SJCRH30 (cell line): Measurements from ENCODE around the gene TRPM3. TPM values are rescaled to one million over a fixed set of nuclear protein-coding genes. Genes with fewer than 3 reads are reported as not detected.
A peak's percentile ranks its signal among the peaks of the same experiment; 100 is the strongest.

Experiments
- DNase-seq, 2 experiments: peaks; one replicate each; pipeline ENCODE4 v3.0.0-alpha.2; 2015 to 2020
- H3K27ac ChIP-seq: fragments of 250-450 bp; sonication (Bioruptor Pico); 2 replicates; pipeline ENCODE4 v1.5.1; 2020; ENCODE audit warnings: mild to moderate bottlenecking, moderate library complexity
- H3K27me3 ChIP-seq: fragments of 250-450 bp; sonication (Bioruptor Pico); 2 replicates; pipeline ENCODE4 v1.5.1; 2020; ENCODE audit warnings: mild to moderate bottlenecking, moderate library complexity
- H3K36me3 ChIP-seq: fragments of 250-450 bp; sonication (Bioruptor Pico); 2 replicates; pipeline ENCODE4 v1.5.1; 2020; ENCODE audit warnings: mild to moderate bottlenecking, moderate library complexity
- H3K4me1 ChIP-seq: fragments of 250-450 bp; sonication (Bioruptor Pico); 2 replicates; pipeline ENCODE4 v1.5.1; 2020; ENCODE audit warnings: mild to moderate bottlenecking, moderate library complexity
- H3K4me3 ChIP-seq: fragments of 250-450 bp; sonication (Bioruptor Pico); 2 replicates; pipeline ENCODE4 v1.5.1; 2020; ENCODE audit warnings: mild to moderate bottlenecking, moderate library complexity
- H3K9me3 ChIP-seq: fragments of 250-450 bp; sonication (Bioruptor Pico); replicated peaks from 2 replicates; pipeline ENCODE4 v1.5.1; 2020; ENCODE audit warnings: mild to moderate bottlenecking, moderate library complexity
- total RNA-seq: library from RNA; depleted of rRNA; stranded (reverse); fragments of >200 nt; shearing (Covaris generic); gene quantifications from 2 replicates; pipeline ENCODE4 v1.2.3, GENCODE V29; 2014

TRPM3 gene
- total RNA-seq, 1 experiment from 2014 or later, result 0.30 TPM

DNA sequence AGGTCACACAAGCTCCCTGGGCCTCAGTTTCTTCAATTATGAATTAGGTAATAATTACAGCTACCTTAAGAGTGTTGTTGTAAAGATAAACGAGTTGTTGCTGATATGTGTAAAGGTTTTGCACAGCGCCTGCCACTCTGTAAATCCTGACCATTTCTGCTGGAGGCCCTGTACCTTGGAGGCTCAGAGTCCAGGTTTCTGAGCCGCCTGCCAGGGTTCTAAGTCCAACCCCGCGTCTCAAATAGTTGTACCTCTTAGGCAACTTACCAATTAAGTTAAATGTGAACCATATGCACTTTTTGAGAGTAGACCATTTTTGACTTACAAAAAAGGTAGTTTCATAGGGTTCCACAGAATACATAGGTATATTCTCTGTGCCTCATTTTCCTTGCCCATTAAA lies 550.2 kb downstream of the TRPM3 start:
- Histone ChIP-seq H3K36me3 (no peaks in the 10 kb centered on the region), H3K27ac (no peak overlapping the region), H3K27me3 (no peaks in the 10 kb centered on the region), H3K4me3 (no peak overlapping the region), H3K9me3 (no peaks in the 10 kb centered on the region), H3K4me1 (peaks cover 36% of the 10 kb centered on the region)
- no peak for DNase-seq

DNA sequence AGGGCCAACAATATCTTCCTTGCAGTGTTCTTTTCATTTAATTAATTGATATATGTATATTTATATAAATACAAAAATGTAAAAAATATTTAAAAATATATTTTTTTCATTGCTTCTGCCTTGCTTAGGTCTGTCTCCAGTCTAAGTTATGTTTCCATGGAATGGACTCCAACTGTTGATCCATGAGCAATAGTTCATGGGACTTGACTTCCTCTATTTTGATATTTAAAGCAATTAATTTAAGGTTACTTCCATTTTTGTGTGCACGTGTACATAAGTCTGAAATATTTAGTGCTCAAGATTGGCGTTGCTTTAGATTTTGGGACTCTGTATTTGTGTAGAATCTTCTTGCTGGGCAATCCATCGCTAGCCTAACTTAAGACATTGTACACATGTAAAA lies 551.6 kb downstream of the TRPM3 start:
- no peaks in the 10 kb centered on the region for H3K36me3 ChIP-seq
- no peaks in the 10 kb centered on the region for H3K27me3 ChIP-seq
- no peak overlapping the region for H3K4me3 ChIP-seq
- no peak overlapping the region for H3K27ac ChIP-seq
- H3K9me3 ChIP-seq, result no peaks in the 10 kb centered on the region
- DNase-seq, result no peak
- peaks cover 51% of the 10 kb centered on the region for H3K4me1 ChIP-seq

DNA sequence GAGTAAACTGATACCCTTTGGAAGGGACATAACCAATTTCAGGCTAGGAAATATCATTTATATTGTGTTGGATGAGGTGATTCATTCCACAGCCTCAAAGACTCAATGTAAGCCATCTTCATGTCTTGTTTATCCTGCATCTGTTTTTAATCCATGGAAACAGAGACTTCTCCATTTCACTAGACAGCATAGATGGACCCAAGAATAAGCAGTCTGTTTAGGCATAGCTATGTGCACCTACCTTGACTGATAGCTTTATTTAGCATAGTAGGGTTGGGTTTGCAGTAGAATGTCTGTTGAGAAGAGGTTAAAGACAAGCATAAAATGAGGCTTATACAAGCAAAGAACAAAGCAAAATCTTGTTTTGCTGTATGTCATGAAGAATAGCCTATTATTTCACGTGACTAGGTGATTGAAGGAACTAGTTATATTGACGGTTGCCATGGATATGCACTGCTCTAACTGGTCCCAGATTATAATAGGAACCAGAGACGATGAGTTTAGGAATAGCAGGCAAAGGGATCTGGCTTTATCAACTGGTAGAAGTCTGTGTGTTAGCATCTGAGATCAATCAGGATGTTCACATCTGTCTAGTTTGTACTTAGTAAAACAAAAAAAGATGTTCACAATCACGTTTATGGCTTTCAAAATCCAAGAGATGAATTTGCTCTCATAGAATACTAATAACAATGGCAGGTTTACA lies 552.2 kb downstream of the TRPM3 start:
- no peak overlapping the region for H3K27ac ChIP-seq
- H3K36me3 ChIP-seq, result no peaks in the 10 kb centered on the region
- peaks cover 52% of the 10 kb centered on the region for H3K4me1 ChIP-seq
- DNase-seq, result no peak
- no peaks in the 10 kb centered on the region for H3K27me3 ChIP-seq
- H3K4me3 ChIP-seq, result no peak overlapping the region
- H3K9me3 ChIP-seq, result no peaks in the 10 kb centered on the region

DNA sequence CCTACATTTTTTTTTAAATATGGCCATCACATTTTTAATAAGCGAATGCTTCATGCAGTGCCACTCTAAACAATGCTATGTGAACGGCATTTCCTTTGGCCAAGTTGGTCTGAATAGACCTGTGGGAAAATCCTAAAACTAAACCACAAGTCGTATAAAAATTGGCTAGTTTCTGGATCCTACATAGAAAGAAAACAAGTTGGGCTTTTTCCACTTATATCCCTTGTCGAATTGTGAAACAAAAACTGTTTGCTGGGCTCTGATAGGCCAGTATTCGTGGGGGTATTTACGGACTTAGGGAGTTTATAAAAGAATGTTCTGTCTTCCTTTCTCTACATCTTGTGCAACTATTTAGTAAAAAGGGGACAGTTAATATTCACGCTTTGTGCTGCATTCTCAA lies 553.9 kb downstream of the TRPM3 start:
- H3K9me3 ChIP-seq, result no peaks in the 10 kb centered on the region
- H3K27ac ChIP-seq, result no peak overlapping the region
- no peak for DNase-seq
- H3K4me3 ChIP-seq, result no peak overlapping the region
- no peaks in the 10 kb centered on the region for H3K27me3 ChIP-seq
- no peaks in the 10 kb centered on the region for H3K36me3 ChIP-seq
- H3K4me1 ChIP-seq, result peaks cover 52% of the 10 kb centered on the region

DNA sequence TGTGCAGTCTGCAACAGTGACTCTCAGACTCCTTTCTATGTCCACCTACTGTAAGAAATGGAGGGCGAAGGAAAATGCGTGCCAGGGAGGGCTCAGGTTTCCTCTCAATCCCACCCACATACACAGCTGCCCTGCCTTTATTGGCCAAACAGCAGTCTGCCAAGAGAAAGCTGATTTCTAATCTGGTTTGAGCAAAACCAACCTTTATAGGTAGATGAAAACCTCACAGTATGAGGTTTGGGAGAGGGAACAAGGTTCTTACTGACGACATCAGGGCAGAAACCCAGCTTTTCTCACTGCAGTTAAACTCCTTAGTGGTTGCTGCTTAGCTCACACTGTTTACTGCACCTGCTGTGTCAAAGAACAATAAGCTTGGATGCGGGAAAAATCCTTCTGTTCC lies 554.7 kb downstream of the TRPM3 start:
- Histone ChIP-seq H3K36me3 (no peaks in the 10 kb centered on the region), H3K27me3 (no peaks in the 10 kb centered on the region), H3K9me3 (no peaks in the 10 kb centered on the region), H3K4me1 (peaks cover 56% of the 10 kb centered on the region), H3K4me3 (no peak overlapping the region), H3K27ac (peak overlapping the region; percentile 17; the same call in 1 of the 2 replicates)
- DNase-seq, result peak; percentile 46 to 66

DNA sequence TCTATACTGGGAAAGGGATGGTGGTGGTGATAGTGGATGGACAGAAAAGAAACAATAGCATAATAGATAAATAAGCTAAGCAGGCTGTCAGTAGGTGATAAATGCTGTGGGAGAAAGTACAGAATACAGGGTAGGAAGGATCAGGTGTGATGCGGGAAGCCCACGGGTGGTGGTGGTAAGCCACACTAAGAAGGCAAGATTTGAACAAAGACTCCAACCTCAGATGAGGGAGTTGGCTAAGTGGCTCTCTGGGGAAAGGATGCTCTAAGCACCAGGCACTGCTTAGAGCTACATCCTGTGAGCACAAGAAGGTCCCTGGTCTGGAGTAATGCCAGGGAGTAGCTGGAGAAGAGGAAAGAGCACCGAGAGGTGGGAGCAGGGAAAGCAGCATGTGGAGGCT lies 555.4 kb downstream of the TRPM3 start:
- peak; percentile 26 to 51 for DNase-seq
- no peaks in the 10 kb centered on the region for H3K36me3 ChIP-seq
- H3K27ac ChIP-seq, result no peak overlapping the region
- H3K4me1 ChIP-seq, result peaks cover 63% of the 10 kb centered on the region
- H3K9me3 ChIP-seq, result no peaks in the 10 kb centered on the region
- no peak overlapping the region for H3K4me3 ChIP-seq
- no peaks in the 10 kb centered on the region for H3K27me3 ChIP-seq

DNA sequence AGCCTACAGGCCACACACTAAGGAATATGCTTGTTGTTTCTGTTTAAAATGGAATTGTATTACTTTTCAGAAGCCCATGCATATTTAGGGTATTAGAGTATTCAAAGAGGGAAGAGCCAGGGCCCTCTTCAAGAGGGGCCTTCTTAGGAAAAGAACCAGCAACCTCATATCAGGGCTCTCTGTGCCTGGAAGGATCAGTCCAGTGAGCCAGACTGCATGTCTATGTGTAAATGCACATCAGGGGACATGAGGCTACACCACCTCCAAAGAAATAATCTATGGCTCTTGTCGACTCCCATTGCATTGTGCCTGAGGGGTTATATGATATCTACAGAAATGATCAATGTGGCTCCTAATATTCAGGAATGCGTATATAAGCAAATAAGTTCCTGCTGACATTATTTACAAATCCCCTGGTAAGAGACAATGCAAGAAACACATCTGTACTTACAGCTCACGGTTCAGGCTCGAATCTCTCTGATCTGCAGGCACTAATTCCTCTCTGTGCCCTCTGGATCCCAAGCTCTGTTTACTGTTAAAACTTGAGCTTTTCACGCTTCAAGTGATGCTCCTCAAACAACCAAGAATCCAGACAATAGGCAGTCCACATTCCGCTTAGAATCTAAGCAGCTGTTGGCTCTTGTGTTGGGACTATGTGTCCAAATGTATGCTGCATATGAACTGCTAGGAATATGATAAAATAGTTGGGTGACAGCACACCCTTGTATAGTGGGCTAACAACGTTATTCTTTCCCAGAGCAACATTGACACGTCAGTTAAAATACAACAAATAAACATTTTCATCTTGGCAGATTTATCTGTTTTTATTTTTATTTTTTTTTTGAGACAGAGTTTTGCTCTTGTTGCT lies 556.7 kb downstream of the TRPM3 start:
- Histone ChIP-seq H3K36me3 (no peaks in the 10 kb centered on the region), H3K9me3 (no peaks in the 10 kb centered on the region), H3K4me1 (peaks cover 75% of the 10 kb centered on the region), H3K27ac (peak overlapping the region; percentile 65), H3K4me3 (no peak overlapping the region), H3K27me3 (no peaks in the 10 kb centered on the region)
- DNase-seq, result peak; percentile 80 to 90

DNA sequence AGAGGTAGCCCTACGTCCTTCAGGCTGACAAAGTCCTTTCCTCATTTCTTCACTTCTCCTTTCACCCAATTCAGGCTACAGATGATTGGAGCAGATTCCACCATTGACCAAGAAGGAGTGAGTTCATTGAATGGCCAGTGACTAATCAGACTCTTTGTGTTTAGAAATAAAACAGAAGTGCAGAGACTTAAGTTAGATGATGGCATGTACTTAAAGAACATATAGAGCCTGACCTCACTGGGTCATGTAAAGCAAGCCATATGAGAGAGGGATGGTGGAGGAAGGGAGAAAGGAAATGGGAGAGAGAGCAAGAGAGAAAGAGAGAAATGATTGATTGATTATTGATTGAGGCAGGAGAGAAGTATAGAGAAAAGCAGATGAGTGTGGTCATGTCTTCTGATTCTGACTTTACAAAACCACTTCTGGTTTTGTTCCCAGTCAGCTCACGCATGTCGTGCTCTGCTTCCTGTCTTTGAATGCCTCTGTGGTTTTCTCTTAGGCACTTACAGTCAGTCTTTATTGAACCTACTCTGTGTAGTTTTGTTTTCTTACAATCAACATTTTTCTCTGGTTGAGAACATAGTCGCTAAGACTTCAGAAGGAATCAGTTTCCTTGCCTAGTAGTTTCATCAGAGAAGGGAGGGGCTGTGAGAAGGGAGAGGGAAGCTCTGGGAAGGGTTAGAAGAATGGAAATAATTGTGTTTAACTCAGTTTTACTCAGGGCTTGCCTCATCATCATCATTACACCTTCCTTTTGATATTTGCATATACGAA lies 557.8 kb downstream of the TRPM3 start:
- DNase-seq, result peak in 1 of 2 experiments; percentile 34
- no peak overlapping the region for H3K4me3 ChIP-seq
- no peaks in the 10 kb centered on the region for H3K9me3 ChIP-seq
- H3K27ac ChIP-seq, result peak overlapping the region; percentile 65
- H3K4me1 ChIP-seq, result peaks cover 73% of the 10 kb centered on the region
- no peaks in the 10 kb centered on the region for H3K36me3 ChIP-seq
- H3K27me3 ChIP-seq, result no peaks in the 10 kb centered on the region

DNA sequence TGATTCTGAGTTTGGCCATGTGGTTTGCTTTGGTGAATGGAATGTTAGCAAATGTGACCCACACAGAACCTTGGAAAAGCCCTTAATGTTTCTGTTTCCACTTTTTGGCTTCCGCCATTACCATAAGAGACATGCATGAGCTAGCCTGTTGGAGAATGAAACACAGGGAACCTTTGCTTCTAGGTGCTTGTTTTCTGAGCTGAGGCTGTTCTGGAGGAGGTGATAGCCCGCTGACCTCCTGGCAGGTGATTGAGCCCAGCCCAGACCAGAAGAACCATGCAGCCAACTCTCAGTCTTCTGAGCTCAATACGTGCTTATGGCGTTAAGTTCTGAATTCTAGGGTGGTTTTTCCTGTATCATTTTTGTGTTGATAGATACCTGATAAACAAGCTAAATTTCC lies 558.4 kb downstream of the TRPM3 start:
- no peaks in the 10 kb centered on the region for H3K9me3 ChIP-seq
- DNase-seq, result no peak
- H3K4me3 ChIP-seq, result no peak overlapping the region
- H3K36me3 ChIP-seq, result no peaks in the 10 kb centered on the region
- H3K27me3 ChIP-seq, result no peaks in the 10 kb centered on the region
- peak overlapping the region; percentile 65; the same call in 1 of the 2 replicates for H3K27ac ChIP-seq
- H3K4me1 ChIP-seq, result peaks cover 73% of the 10 kb centered on the region

DNA sequence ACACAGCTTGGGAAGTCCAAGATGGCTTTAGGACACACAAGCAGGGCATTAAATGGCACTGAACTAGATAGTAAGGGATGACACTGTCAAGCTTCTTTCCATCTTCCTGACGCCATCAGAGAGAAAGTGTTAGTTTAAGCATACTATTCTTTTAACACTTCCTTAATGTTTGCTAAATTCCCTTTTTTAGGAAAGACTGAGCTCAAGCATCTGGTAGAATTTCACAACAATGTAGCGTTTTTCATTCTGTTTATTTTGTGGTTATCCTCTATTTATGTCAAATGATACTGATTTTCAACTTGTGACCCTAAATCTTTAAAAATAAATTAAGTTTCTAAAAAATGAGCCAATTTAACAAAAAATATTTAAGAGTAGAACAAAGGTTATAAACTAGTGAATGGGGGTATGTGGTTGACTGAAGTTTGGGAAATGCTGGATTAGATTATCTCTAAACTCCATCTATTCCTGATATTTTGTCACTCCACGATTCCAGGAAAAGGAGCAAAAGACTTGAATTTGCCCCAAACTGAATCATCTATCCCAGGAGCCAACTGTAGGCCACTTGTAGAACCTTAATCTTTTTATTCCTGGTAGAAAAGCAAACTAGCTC lies 559.5 kb downstream of the TRPM3 start:
- no peak for DNase-seq
- H3K36me3 ChIP-seq, result no peaks in the 10 kb centered on the region
- H3K4me3 ChIP-seq, result no peak overlapping the region
- H3K4me1 ChIP-seq, result peaks cover 70% of the 10 kb centered on the region
- no peaks in the 10 kb centered on the region for H3K27me3 ChIP-seq
- H3K9me3 ChIP-seq, result no peaks in the 10 kb centered on the region
- H3K27ac ChIP-seq, result peak overlapping the region; percentile 61; the same call in 1 of the 2 replicates

DNA sequence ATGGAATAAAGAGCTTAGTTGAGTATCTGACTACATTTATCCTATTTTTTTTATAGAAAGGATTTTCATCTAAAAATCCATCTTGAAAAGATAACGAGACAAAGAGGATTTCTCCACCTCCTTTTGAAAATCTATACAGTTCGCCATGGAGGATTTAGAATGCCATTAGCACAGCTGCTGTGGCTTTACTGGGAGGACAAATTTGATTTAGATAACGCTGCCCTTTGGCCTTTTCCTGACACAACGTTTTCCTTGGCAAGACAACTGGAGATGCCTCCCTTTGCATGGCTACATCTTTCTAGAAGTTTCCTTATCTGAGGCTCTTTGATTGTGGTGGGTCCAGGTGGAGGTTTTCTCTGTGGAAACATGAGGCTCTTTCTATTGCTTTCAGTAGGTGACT lies 560.3 kb downstream of the TRPM3 start:
- no peaks in the 10 kb centered on the region for H3K9me3 ChIP-seq
- peaks cover 62% of the 10 kb centered on the region for H3K4me1 ChIP-seq
- H3K36me3 ChIP-seq, result no peaks in the 10 kb centered on the region
- H3K4me3 ChIP-seq, result no peak overlapping the region
- DNase-seq, result peak; percentile 60 to 78
- no peaks in the 10 kb centered on the region for H3K27me3 ChIP-seq
- H3K27ac ChIP-seq, result peak overlapping the region; percentile 61

DNA sequence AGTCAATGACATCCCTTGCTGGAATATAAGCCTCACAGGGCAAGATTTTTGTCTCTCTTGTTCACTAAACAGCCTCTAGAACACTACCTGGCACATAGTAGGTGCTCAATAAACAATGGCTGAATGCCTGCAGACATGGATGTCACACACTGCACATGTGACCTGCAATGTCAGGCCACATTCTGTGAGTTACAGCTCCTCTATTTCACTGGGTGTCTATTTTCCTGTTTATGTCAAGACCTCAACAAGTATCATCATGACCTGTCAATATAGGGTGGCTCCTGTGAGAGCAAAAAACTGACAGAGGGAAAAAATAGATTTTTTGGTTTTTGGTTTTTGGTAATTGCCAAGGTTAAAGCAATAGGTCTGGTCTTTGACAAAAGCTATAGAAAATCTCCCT lies 562.3 kb downstream of the TRPM3 start:
- Histone ChIP-seq H3K9me3 (no peaks in the 10 kb centered on the region), H3K4me3 (no peak overlapping the region), H3K27ac (no peak overlapping the region), H3K36me3 (no peaks in the 10 kb centered on the region), H3K4me1 (peaks cover 42% of the 10 kb centered on the region), H3K27me3 (no peaks in the 10 kb centered on the region)
- no peak for DNase-seq

DNA sequence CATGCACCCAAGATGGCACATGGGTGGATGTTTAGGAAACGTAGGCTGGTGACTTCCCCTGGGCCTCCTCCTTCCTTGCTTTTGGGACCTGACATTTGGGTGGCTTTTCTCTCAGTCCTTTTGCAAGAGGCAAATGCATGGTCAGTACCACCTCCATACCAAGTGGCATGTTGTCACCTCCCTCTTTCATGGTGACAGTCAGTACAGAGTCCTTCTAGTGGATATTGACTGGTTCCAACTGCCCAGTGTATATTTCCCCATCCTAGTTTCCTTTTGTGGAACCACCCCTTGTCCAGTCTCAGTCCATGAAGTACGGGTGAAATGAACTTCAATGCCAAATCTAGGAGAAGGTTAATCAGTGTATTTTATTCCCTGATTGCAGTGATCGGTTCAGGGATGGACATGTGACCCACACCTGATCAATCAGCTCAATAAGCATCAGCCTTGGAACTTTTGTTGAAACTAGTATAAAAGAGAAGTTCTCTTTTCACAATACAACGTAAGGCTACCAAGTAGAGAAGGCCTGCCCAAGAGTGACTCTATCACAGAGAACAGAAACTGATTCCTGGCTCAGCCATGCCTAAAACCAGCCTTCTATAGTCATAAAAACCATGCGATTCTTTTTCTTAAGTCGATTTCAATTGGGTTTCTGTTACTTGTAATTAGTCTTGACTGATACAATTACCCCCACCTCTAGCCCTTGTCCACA lies 563.6 kb downstream of the TRPM3 start:
- Histone ChIP-seq H3K27me3 (no peaks in the 10 kb centered on the region), H3K4me1 (peaks cover 36% of the 10 kb centered on the region), H3K36me3 (no peaks in the 10 kb centered on the region)

DNA sequence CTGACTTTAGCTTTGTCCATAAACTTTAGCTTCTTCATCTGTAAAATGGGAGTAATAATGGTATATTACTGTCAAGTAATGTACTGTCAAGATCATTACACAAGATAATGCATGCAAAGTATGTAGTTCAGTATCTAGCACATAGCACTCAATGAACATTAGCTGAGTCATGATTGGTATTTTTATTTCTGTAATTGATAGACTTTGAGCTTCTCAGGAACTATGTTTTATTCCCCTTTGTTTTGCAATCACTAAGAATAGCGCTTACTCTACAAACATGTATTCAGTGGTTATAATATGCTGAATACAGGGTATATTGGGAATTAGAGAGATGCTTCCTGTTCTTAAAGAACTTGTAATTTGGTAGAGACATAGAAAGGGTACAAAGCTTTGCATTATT lies 564.6 kb downstream of the TRPM3 start:
- no peaks in the 10 kb centered on the region for H3K27me3 ChIP-seq
- peaks cover 26% of the 10 kb centered on the region for H3K4me1 ChIP-seq
- H3K4me3 ChIP-seq, result no peak overlapping the region
- H3K9me3 ChIP-seq, result no peaks in the 10 kb centered on the region
- no peak for DNase-seq
- H3K27ac ChIP-seq, result no peak overlapping the region
- no peaks in the 10 kb centered on the region for H3K36me3 ChIP-seq

More for the DNA sequence above, 563.6 kb downstream of the TRPM3 start:
- DNase-seq, result no peak
- no peak overlapping the region for H3K27ac ChIP-seq
- H3K4me3 ChIP-seq, result no peak overlapping the region
- H3K9me3 ChIP-seq, result no peaks in the 10 kb centered on the region
